IMR-90 (cell line): ENCODE data around the gene DLL4. TPM values are rescaled to one million over a fixed set of nuclear protein-coding genes. Genes with fewer than 3 reads are reported as not detected.
A peak's percentile ranks its signal among the peaks of the same experiment; 100 is the strongest.

Experiments
- ATAC-seq: fragments of 200-7000 bp; cut with Tn5 transposase; 2 replicates; pipeline ENCODE4 v1.9.1; 2020; ENCODE audit warnings: low read depth, mild to moderate bottlenecking, moderate library complexity
- BruUV-seq: library from RNA; stranded (reverse); fragments of 400-500 nt; replicated peaks from 2 replicates; lab custom pipeline; 2021; lab: Mats Ljungman, UMichigan
- CTCF ChIA-PET: fragments of 300-600 bp; formaldehyde crosslinking; extraction: SDS; loops from one replicate; lab custom pipeline; 2021; ENCODE audit warnings: antibody characterized with exemption; lab: Yijun Ruan, JAX
- POLR2A ChIA-PET: fragments of 300-600 bp; sonication (Branson Sonifier 250); formaldehyde crosslinking; loops from one replicate; lab custom pipeline; 2022; ENCODE audit warnings: antibody characterized with exemption; ENCODE audit not compliant: unreplicated experiment; lab: Charles Lee
- DNase-seq: peaks from one replicate; pipeline ENCODE4 v3.0.0; 2013
- H2AFZ ChIP-seq: replicated peaks from 2 replicates; pipeline ENCODE3; 2013; ENCODE audit warnings: low read length, mild to moderate bottlenecking; ENCODE audit not compliant: poor library complexity
- H2AK5ac ChIP-seq: 2 replicates; pipeline ENCODE4 v1.6.1; 2013; ENCODE audit warnings: low read depth, low read length, inconsistent platforms
- H2AK9ac ChIP-seq: replicated peaks from 2 replicates; pipeline ENCODE3; 2013; ENCODE audit warnings: mild to moderate bottlenecking, low read depth, low read length, moderate library complexity; ENCODE audit not compliant: poor library complexity
- H2BK120ac ChIP-seq: 2 replicates; pipeline ENCODE4 v1.6.1; 2013; ENCODE audit warnings: low read depth, low read length, inconsistent platforms
- H2BK15ac ChIP-seq: 3 replicates; pipeline ENCODE4 v1.6.1; 2013; ENCODE audit warnings: low read depth, low read length, inconsistent platforms
- H2BK20ac ChIP-seq: 2 replicates; pipeline ENCODE4 v1.6.1; 2013; ENCODE audit warnings: low read depth, mild to moderate bottlenecking, inconsistent platforms, low read length, moderate library complexity
- H2BK5ac ChIP-seq: 2 replicates; pipeline ENCODE4 v1.6.1; 2013; ENCODE audit warnings: mild to moderate bottlenecking, low read depth, low read length, inconsistent platforms; ENCODE audit not compliant: poor library complexity, severe bottlenecking
- H3K14ac ChIP-seq: replicated peaks from 2 replicates; pipeline ENCODE4 v1.6.1; 2013; ENCODE audit warnings: low read depth, low read length, inconsistent platforms
- H3K18ac ChIP-seq: 2 replicates; pipeline ENCODE4 v1.6.1; 2013; ENCODE audit warnings: low read depth, low read length, control low read depth
- H3K23ac ChIP-seq: 2 replicates; pipeline ENCODE4 v1.6.1; 2013; ENCODE audit warnings: low read depth, low read length, inconsistent platforms
- H3K27ac ChIP-seq: 2 replicates; pipeline ENCODE4 v1.5.1; 2013; ENCODE audit warnings: mild to moderate bottlenecking, control low read depth, low read length; ENCODE audit not compliant: insufficient read depth
- H3K27me3 ChIP-seq: 2 replicates; pipeline ENCODE4 v1.6.1; 2013; ENCODE audit warnings: low read length; ENCODE audit not compliant: control insufficient read depth, insufficient read depth
- H3K36me3 ChIP-seq: 2 replicates; pipeline ENCODE4 v1.6.1; 2013; ENCODE audit warnings: low read length, mixed read lengths; ENCODE audit not compliant: control insufficient read depth, insufficient read depth
- H3K4ac ChIP-seq: 2 replicates; pipeline ENCODE4 v1.6.1; 2013; ENCODE audit warnings: low read depth, low read length, inconsistent platforms
- H3K4me1 ChIP-seq: 2 replicates; pipeline ENCODE4 v1.6.1; 2013; ENCODE audit warnings: low read length, mixed read lengths; ENCODE audit not compliant: control insufficient read depth, insufficient read depth
- H3K4me2 ChIP-seq: 2 replicates; pipeline ENCODE4 v1.6.1; 2013; ENCODE audit warnings: low read depth, mild to moderate bottlenecking, control low read depth, low read length, moderate library complexity
- H3K4me3 ChIP-seq: 2 replicates; pipeline ENCODE4 v1.5.1; 2013; ENCODE audit warnings: low read depth, mild to moderate bottlenecking, control low read depth, low read length, moderate library complexity; ENCODE audit not compliant: insufficient read depth
- H3K56ac ChIP-seq: 2 replicates; pipeline ENCODE4 v1.6.1; 2013; ENCODE audit warnings: low read length, inconsistent platforms; ENCODE audit not compliant: insufficient read depth; ENCODE audit errors: extremely low read depth
- H3K79me1 ChIP-seq, 2 experiments: 2 replicates each; pipeline ENCODE4 v1.6.1; 2013; ENCODE audit warnings: low read length in 2 of 2, inconsistent platforms in 1 of 2, low read depth in 1 of 2
- H3K9ac ChIP-seq: 2 replicates; pipeline ENCODE4 v1.6.1; 2013; ENCODE audit warnings: low read depth, low read length, control low read depth
- H3K9me1 ChIP-seq: 2 replicates; pipeline ENCODE4 v1.6.1; 2013; ENCODE audit warnings: low read length, inconsistent platforms; ENCODE audit not compliant: insufficient read depth
- H3K9me3 ChIP-seq: 2 replicates; pipeline ENCODE4 v1.6.1; 2013; ENCODE audit warnings: low read length; ENCODE audit not compliant: control insufficient read depth, insufficient read depth
- H4K20me1 ChIP-seq: 2 replicates; pipeline ENCODE4 v1.6.1; 2013; ENCODE audit warnings: low read length, inconsistent platforms; ENCODE audit not compliant: insufficient read depth
- H4K5ac ChIP-seq: 2 replicates; pipeline ENCODE4 v1.6.1; 2013; ENCODE audit warnings: mild to moderate bottlenecking, low read depth, low read length, control low read depth
- H4K8ac ChIP-seq, 2 experiments: 2 replicates each; pipeline ENCODE4 v1.6.1; 2013; ENCODE audit warnings: low read depth in 2 of 2, low read length in 2 of 2, control low read depth in 1 of 2, inconsistent platforms in 1 of 2
- H4K91ac ChIP-seq: 2 replicates; pipeline ENCODE4 v1.6.1; 2013; ENCODE audit warnings: low read depth, low read length, inconsistent platforms; ENCODE audit not compliant: insufficient read depth
- CHD1 ChIP-seq: IDR thresholded peaks from 2 replicates; pipeline ENCODE4 v1.6.1; 2012; ENCODE audit warnings: low read depth, low read length, improper control_type of control experiment
- CTCF ChIP-seq: conservative IDR thresholded peaks from 2 replicates; pipeline ENCODE4 v1.5.1; 2012; ENCODE audit warnings: mild to moderate bottlenecking, low read depth, low read length, improper control_type of control experiment
- ELK1 ChIP-seq: fragments of 150-350 bp; IDR thresholded peaks from 2 replicates; pipeline ENCODE4 v1.6.1; 2016; ENCODE audit warnings: low read depth, mild to moderate bottlenecking, low read length, moderate library complexity, borderline replicate concordance
- MAFK ChIP-seq: IDR thresholded peaks from 2 replicates; pipeline ENCODE4 v1.6.1; 2012; ENCODE audit warnings: low read depth, low read length, improper control_type of control experiment
- MAZ ChIP-seq: IDR thresholded peaks from 2 replicates; pipeline ENCODE4 v1.6.1; 2012; ENCODE audit warnings: low read depth, mild to moderate bottlenecking, low read length, improper control_type of control experiment, moderate library complexity, borderline replicate concordance
- NFE2L2 ChIP-seq: fragments of 150-350 bp; IDR thresholded peaks from 2 replicates; pipeline ENCODE4 v1.6.1; 2016; ENCODE audit warnings: low read depth, mild to moderate bottlenecking, low read length
- POLR2A ChIP-seq: IDR thresholded peaks from 2 replicates; pipeline ENCODE4 v1.6.1; 2012; ENCODE audit warnings: mild to moderate bottlenecking, low read depth, low read length
- RCOR1 ChIP-seq: IDR thresholded peaks from 2 replicates; pipeline ENCODE4 v1.6.1; 2012; ENCODE audit warnings: mild to moderate bottlenecking, low read length, improper control_type of control experiment; ENCODE audit not compliant: insufficient replicate concordance
- RFX5 ChIP-seq: IDR thresholded peaks from 2 replicates; pipeline ENCODE4 v1.8.0; 2012; ENCODE audit warnings: low read depth, mild to moderate bottlenecking, low read length, moderate library complexity
- USF2 ChIP-seq: fragments of 150-350 bp; IDR thresholded peaks from 2 replicates; pipeline ENCODE4 v1.6.1; 2017; ENCODE audit warnings: mild to moderate bottlenecking, antibody characterized with exemption, low read length, low read depth
- WGBS, 2 experiments: methylation state at CpG; one replicate each; pipeline versions ENCODE4 v1.1.5 to v1.1.7; 2013; ENCODE audit warnings: missing lambda C conversion rate in 2 of 2; ENCODE audit not compliant: insufficient read length in 1 of 2; ENCODE audit errors: extremely low coverage in 2 of 2; 5-methylcytosine and 5-hydroxymethylcytosine counted together
- dilution Hi-C: fragments of 300-500 bp; cut with HindIII; formaldehyde crosslinking; loops from one replicate; pipeline ENCODE4 v1.14.3; 2018; ENCODE audit warnings: low sequenced_read_pairs; ENCODE audit not compliant: unreplicated experiment
- in situ Hi-C: fragments of 300-500 bp; cut with MboI; formaldehyde crosslinking; loops from 3 replicates; pipeline ENCODE4 v1.14.3; 2019; ENCODE audit warnings: low sequenced_read_pairs, inconsistent platforms, mixed read lengths
- intact Hi-C: fragments of 100-400 bp; cut with micrococcal nuclease; formaldehyde crosslinking; loops from 2 replicates; pipeline ENCODE4 v1.10.0; 2022
- polyA plus RNA-seq, 3 experiments: library from polyadenylated mRNA; depleted of rRNA; stranded (reverse); fragments of >200 nt; gene quantifications; 2 replicates each; pipeline ENCODE4 v1.2.3, GENCODE V29; 2012; ENCODE audit warnings: low replicate concordance in 1 of 3
- total RNA-seq: library from RNA; depleted of rRNA; stranded (reverse); fragments of >200 nt; gene quantifications from 2 replicates; pipeline ENCODE4 v1.2.3, GENCODE V29; 2012

Gene DLL4
- total and polyA plus RNA-seq, 2 of the 4 experiments (the other 2 are of a cell fraction): 1.8 to 3.4 TPM

DNA sequence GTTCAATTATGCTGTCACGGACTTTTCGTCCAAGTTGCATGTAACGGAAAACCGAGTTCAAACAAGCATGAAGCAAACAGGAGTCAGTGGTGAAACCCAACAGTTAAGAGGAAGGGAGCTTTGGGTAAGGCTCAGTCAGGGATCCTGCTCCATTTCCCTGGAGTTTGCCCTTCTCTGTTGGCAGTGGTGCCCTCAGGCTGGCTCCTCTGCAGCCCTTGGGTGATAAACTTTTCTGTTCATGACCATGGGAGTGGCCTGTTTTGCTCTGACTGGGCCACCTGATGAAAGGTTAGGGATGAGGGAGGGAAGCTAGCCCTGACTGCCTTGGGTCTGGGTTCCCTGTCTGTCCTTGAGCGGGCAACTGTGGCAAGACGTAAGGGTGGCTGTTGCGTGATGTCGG, 40.2 kb downstream of the DLL4 start:
- TF ChIP-seq ELK1 (no peak), USF2 (no peak), MAFK (no peak), RFX5 (no peak), POLR2A (no peak), CTCF (no peak), RCOR1 (no peak), NFE2L2 (no peak), MAZ (no peak), CHD1 (no peak)
- no peak overlapping the region for H4K8ac ChIP-seq
- CTCF ChIA-PET: interaction anchor here (1.0 kb wide), 1 partner anchor 50 kb away, joined by 3 read pairs; no protein-coding TSS in a partner anchor

More for the DNA sequence above, 40.2 kb downstream of the DLL4 start:
- peaks cover 12% of the 10 kb centered on the region for H3K4me1 ChIP-seq
- H3K27me3 ChIP-seq: no peaks in the 10 kb centered on the region
- H4K5ac ChIP-seq: no peak overlapping the region
- no peak overlapping the region; the same call in 1 of the 2 replicates for H3K4ac ChIP-seq
- H2BK20ac ChIP-seq: no peak overlapping the region
- H4K91ac ChIP-seq: peak overlapping the region; percentile 19; the same call in 1 of the 2 replicates
- no peak overlapping the region for H3K9ac ChIP-seq
- dilution Hi-C loops (no loop called here), intact Hi-C loops (no loop called here), in situ Hi-C loops (no loop called here)
- no peak overlapping the region for H2BK5ac ChIP-seq
- H2AK9ac ChIP-seq: no peak overlapping the region
- POLR2A ChIA-PET: no interaction called here
- no peaks in the 10 kb centered on the region for H3K36me3 ChIP-seq
- H4K20me1 ChIP-seq: no peaks in the 10 kb centered on the region
- H2AFZ ChIP-seq: peak overlapping the region; percentile 54
- H2BK120ac ChIP-seq: no peak overlapping the region
- no peak overlapping the region for H3K23ac ChIP-seq
- no peak overlapping the region for H3K14ac ChIP-seq
- no peak overlapping the region for H3K4me3 ChIP-seq
- H3K18ac ChIP-seq: no peak overlapping the region
- DNase-seq (no peak), ATAC-seq (no peak)
- BruUV-seq: no TSS peak
- no peak overlapping the region for H3K4me2 ChIP-seq
- peaks cover 7% of the 10 kb centered on the region for H3K9me1 ChIP-seq
- no peak overlapping the region for H2BK15ac ChIP-seq
- H3K79me1 ChIP-seq: no peaks in the 10 kb centered on the region
- peak overlapping the region; percentile 77 for H2AK5ac ChIP-seq
- no peaks in the 10 kb centered on the region for H3K9me3 ChIP-seq
- no CpG with 5 or more reads among the region's 8 CpGs for WGBS, 2 experiments
- no peak overlapping the region for H3K56ac ChIP-seq
- H3K27ac ChIP-seq: no peak overlapping the region
